Muscle of leg (tissue), 11 donors: ENCODE results near the gene DAPP1. TPM values are rescaled to one million over a fixed set of nuclear protein-coding genes. Genes with fewer than 3 reads are reported as not detected.

Source experiments
- DNase-seq: peaks from one replicate; pipeline ENCODE4 v3.0.0; 2013
- H3K27ac ChIP-seq: one replicate; pipeline ENCODE4 v1.5.1; 2013; ENCODE audit warnings: mild to moderate bottlenecking, low read length, control low read depth
- H3K27me3 ChIP-seq: one replicate; pipeline ENCODE4 v1.6.1; 2013; ENCODE audit warnings: low read length; ENCODE audit not compliant: control insufficient read depth, insufficient read depth
- H3K36me3 ChIP-seq: one replicate; pipeline ENCODE4 v1.6.1; 2013; ENCODE audit warnings: low read length; ENCODE audit not compliant: control insufficient read depth, insufficient read depth
- H3K4me1 ChIP-seq: one replicate; pipeline ENCODE4 v1.6.1; 2013; ENCODE audit warnings: low read length; ENCODE audit not compliant: control insufficient read depth, insufficient read depth
- H3K4me3 ChIP-seq: one replicate; pipeline ENCODE4 v1.5.1; 2013; ENCODE audit warnings: low read length, control low read depth
- H3K9me3 ChIP-seq: replicated peaks from 2 replicates; pipeline ENCODE4 v1.6.1; 2013; ENCODE audit warnings: low read depth, low read length; ENCODE audit not compliant: control insufficient read depth
- WGBS: methylation state at CpG from one replicate; pipeline ENCODE4 v1.1.5; 2013; ENCODE audit warnings: missing lambda C conversion rate; ENCODE audit not compliant: insufficient coverage; 5-methylcytosine and 5-hydroxymethylcytosine counted together
- polyA plus RNA-seq, 8 donors: library from polyadenylated mRNA; unstranded; fragments of 120-200 nt; gene quantifications; one replicate each; pipeline versions ENCODE4 v1.2.1 to v1.2.3, GENCODE V29; 2013; ENCODE audit warnings: inconsistent platforms in 1 of 8, low replicate concordance in 1 of 8; ENCODE audit not compliant: insufficient read length in 8 of 8, insufficient read depth in 1 of 8
- total RNA-seq: library from RNA; stranded (reverse); fragments of 120-200 nt; gene quantifications from one replicate; pipeline ENCODE4 v1.2.4, GENCODE V29; 2013

The DAPP1 gene
- total and polyA plus RNA-seq, 9 donors = 1.00 to 3.7 (median 1.6) TPM

GRCh38 chr4:99848591-99849001 lies 32.0 kb downstream of the DAPP1 start:
- H3K36me3 ChIP-seq = no peaks in the 10 kb centered on the region
- no peaks in the 10 kb centered on the region for H3K9me3 ChIP-seq
- no peak overlapping the region for H3K27ac ChIP-seq
- no CpG with 5 or more reads among the region's 4 CpGs for WGBS
- DNase-seq = no peak
- no peaks in the 10 kb centered on the region for H3K4me1 ChIP-seq
- no peaks in the 10 kb centered on the region for H3K27me3 ChIP-seq
- H3K4me3 ChIP-seq = no peak overlapping the region

GRCh38 chr4:99852199-99852749 lies 35.6 kb downstream of the DAPP1 start:
- no peaks in the 10 kb centered on the region for H3K27me3 ChIP-seq
- H3K4me1 ChIP-seq = no peaks in the 10 kb centered on the region
- H3K4me3 ChIP-seq = no peak overlapping the region
- no peak for DNase-seq
- H3K9me3 ChIP-seq = no peaks in the 10 kb centered on the region
- no peak overlapping the region for H3K27ac ChIP-seq
- WGBS = no CpG with 5 or more reads among the region's 3 CpGs
- no peaks in the 10 kb centered on the region for H3K36me3 ChIP-seq

- H3K4me1 ChIP-seq = no peaks in the 10 kb centered on the region
- H3K27ac ChIP-seq = no peak overlapping the region
- WGBS = 95% methylated on average over 2 of the region's 3 CpGs
- H3K27me3 ChIP-seq = no peaks in the 10 kb centered on the region
- no peaks in the 10 kb centered on the region for H3K9me3 ChIP-seq
- H3K4me3 ChIP-seq = no peak overlapping the region
- H3K36me3 ChIP-seq = no peaks in the 10 kb centered on the region
- no peak for DNase-seq
Measured at GRCh38 chr4:99853190-99853589, 36.6 kb downstream of the DAPP1 start.

- no peak overlapping the region for H3K4me3 ChIP-seq
- no peaks in the 10 kb centered on the region for H3K9me3 ChIP-seq
- DNase-seq = no peak
- no peak overlapping the region for H3K27ac ChIP-seq
- WGBS = no CpG with 5 or more reads among the region's 1 CpG
- H3K36me3 ChIP-seq = no peaks in the 10 kb centered on the region
- no peaks in the 10 kb centered on the region for H3K4me1 ChIP-seq
- H3K27me3 ChIP-seq = no peaks in the 10 kb centered on the region
Measured at GRCh38 chr4:99853999-99854398, 37.4 kb downstream of the DAPP1 start.

GRCh38 chr4:99855678-99856077 lies 39.1 kb downstream of the DAPP1 start:
- H3K9me3 ChIP-seq = no peaks in the 10 kb centered on the region
- no peaks in the 10 kb centered on the region for H3K27me3 ChIP-seq
- no peak overlapping the region for H3K27ac ChIP-seq
- H3K36me3 ChIP-seq = no peaks in the 10 kb centered on the region
- H3K4me1 ChIP-seq = no peaks in the 10 kb centered on the region
- DNase-seq = peak; percentile 58
- no peak overlapping the region for H3K4me3 ChIP-seq
- no CpG with 5 or more reads among the region's 1 CpG for WGBS

- no peak overlapping the region for H3K27ac ChIP-seq
- 62% methylated on average over 1 of the region's 1 CpG for WGBS
- H3K9me3 ChIP-seq = no peaks in the 10 kb centered on the region
- no peak overlapping the region for H3K4me3 ChIP-seq
- peak; percentile 48 for DNase-seq
- H3K36me3 ChIP-seq = no peaks in the 10 kb centered on the region
- no peaks in the 10 kb centered on the region for H3K4me1 ChIP-seq
- H3K27me3 ChIP-seq = no peaks in the 10 kb centered on the region
Measured at GRCh38 chr4:99856166-99856565, 39.5 kb downstream of the DAPP1 start.

GRCh38 chr4:99857307-99857706 lies 40.7 kb downstream of the DAPP1 start:
- DNase-seq = peak; percentile 42
- Histone ChIP-seq H3K9me3 (no peaks in the 10 kb centered on the region), H3K36me3 (no peaks in the 10 kb centered on the region), H3K27me3 (no peaks in the 10 kb centered on the region), H3K4me1 (no peaks in the 10 kb centered on the region), H3K27ac (no peak overlapping the region), H3K4me3 (no peak overlapping the region)
- 44% methylated on average over 1 of the region's 3 CpGs for whole genome bisulfite sequencing

GRCh38 chr4:99859618-99860017 lies 43.0 kb downstream of the DAPP1 start:
- no peak for DNase-seq
- H3K36me3 ChIP-seq = no peaks in the 10 kb centered on the region
- no peak overlapping the region for H3K27ac ChIP-seq
- WGBS = 100% methylated on average over 1 of the region's 2 CpGs
- no peaks in the 10 kb centered on the region for H3K27me3 ChIP-seq
- no peaks in the 10 kb centered on the region for H3K9me3 ChIP-seq
- H3K4me1 ChIP-seq = no peaks in the 10 kb centered on the region
- H3K4me3 ChIP-seq = no peak overlapping the region

GRCh38 chr4:99860521-99860920 lies 43.9 kb downstream of the DAPP1 start:
- Histone ChIP-seq H3K36me3 (no peaks in the 10 kb centered on the region), H3K27me3 (no peaks in the 10 kb centered on the region), H3K4me1 (no peaks in the 10 kb centered on the region), H3K27ac (no peak overlapping the region), H3K9me3 (no peaks in the 10 kb centered on the region), H3K4me3 (no peak overlapping the region)
- WGBS = no CpG with 5 or more reads among the region's 2 CpGs
- DNase-seq = no peak

- H3K36me3 ChIP-seq = no peaks in the 10 kb centered on the region
- no peaks in the 10 kb centered on the region for H3K27me3 ChIP-seq
- DNase-seq = no peak
- H3K9me3 ChIP-seq = no peaks in the 10 kb centered on the region
- H3K4me3 ChIP-seq = no peak overlapping the region
- no peak overlapping the region for H3K27ac ChIP-seq
- H3K4me1 ChIP-seq = no peaks in the 10 kb centered on the region
- no CpG with 5 or more reads among the region's 5 CpGs for WGBS
Measured at GRCh38 chr4:99861120-99861905, 44.7 kb downstream of the DAPP1 start.
